ENCODE measurements around the gene SLC16A8. TPM values are rescaled to one million over a fixed set of nuclear protein-coding genes. Genes with fewer than 3 reads are reported as not detected.
A peak's percentile ranks its signal among the peaks of the same experiment; 100 is the strongest.

The SLC16A8 gene
- total and polyA plus RNA-seq, 2 experiments from 2014 or later, result 0.52 to 0.66 TPM

GRCh38 chr22:38036392-38037062 lies 47.5 kb downstream of the SLC16A8 start (continued):
- no peak for TF ChIP-seq REST (IDR thresholded peaks at IDR 0.05; ENCODE audit: unreplicated experiment)
- TF ChIP-seq POLR2AphosphoS5 (IDR thresholded peaks at IDR 0.05; ENCODE audit: low read depth), result no peak
- TF ChIP-seq ZNF331 (CRISPR knock-in tag; IDR thresholded peaks at IDR 0.05; ENCODE audit: low read depth), result no peak
- no peak for TF ChIP-seq ZNF114 (CRISPR knock-in tag; IDR thresholded peaks at IDR 0.05)

GRCh38 chr22:38035530-38035885 lies 48.5 kb downstream of the SLC16A8 start:
- Mint-ChIP-seq H3K27ac (0 out of 2 replicates have a peak overlapping the region, but pooled peaks have one; percentile 24), H3K9me3 (no peaks in the 10 kb centered on the region), H3K36me3 (ENCODE audit: low read depth) (no peaks in the 10 kb centered on the region; the same call in 2 of the 3 replicates), H3K4me1 (peaks cover 27% of the 10 kb centered on the region), H3K27me3 (ENCODE audit: insufficient read depth, low read depth, poor library complexity) (peaks cover 26% of the 10 kb centered on the region), H3K4me3 (no peak overlapping the region)
- Histone ChIP-seq H3K27me3 (ENCODE audit: insufficient read depth) (no peaks in the 10 kb centered on the region), H2AFZ (no peak overlapping the region), H3K9me2 (ENCODE audit: insufficient read depth) (no peaks in the 10 kb centered on the region), H3K4me2 (no peak overlapping the region), H3K36me3 (ENCODE audit: insufficient read depth) (no peaks in the 10 kb centered on the region), H3F3A (replicated peaks; ENCODE audit: low read depth) (0 out of 2 replicates have a peak, but pooled peaks cover 3% of the 10 kb centered on the region), H4K20me1 (replicated peaks; ENCODE audit: insufficient read depth) (no peaks in the 10 kb centered on the region), H3K27ac (ENCODE audit: low read depth) (no peak overlapping the region), H3K4me3 (no peak overlapping the region), H3K4me1 (ENCODE audit: insufficient read depth) (peaks cover 17% of the 10 kb centered on the region; the same call in 1 of the 2 replicates), H3K79me2 (replicated peaks; ENCODE audit: insufficient read depth) (no peaks in the 10 kb centered on the region)
- ATAC-seq, result no peak
- no peak for DNase-seq (ENCODE audit: low spot score)
- TF ChIP-seq STAT1 (IDR thresholded peaks at IDR 0.05; ENCODE audit: unreplicated experiment) (no peak), EZH2phosphoT487 (IDR thresholded peaks at IDR 0.05; ENCODE audit: unreplicated experiment) (no peak), ZNF331 (CRISPR knock-in tag; IDR thresholded peaks at IDR 0.05; ENCODE audit: low read depth) (no peak), REST (IDR thresholded peaks at IDR 0.05; ENCODE audit: unreplicated experiment) (no peak), EZH2 (IDR thresholded peaks at IDR 0.05; ENCODE audit: low read depth, unreplicated experiment) (no peak), NANOG (IDR thresholded peaks at IDR 0.05; ENCODE audit: borderline replicate concordance) (no peak), JUNB (IDR thresholded peaks at IDR 0.05; ENCODE audit: unreplicated experiment) (no peak), POLR2AphosphoS5 (IDR thresholded peaks at IDR 0.05; ENCODE audit: low read depth) (no peak)
- TF ChIP-seq, protein P1, sequence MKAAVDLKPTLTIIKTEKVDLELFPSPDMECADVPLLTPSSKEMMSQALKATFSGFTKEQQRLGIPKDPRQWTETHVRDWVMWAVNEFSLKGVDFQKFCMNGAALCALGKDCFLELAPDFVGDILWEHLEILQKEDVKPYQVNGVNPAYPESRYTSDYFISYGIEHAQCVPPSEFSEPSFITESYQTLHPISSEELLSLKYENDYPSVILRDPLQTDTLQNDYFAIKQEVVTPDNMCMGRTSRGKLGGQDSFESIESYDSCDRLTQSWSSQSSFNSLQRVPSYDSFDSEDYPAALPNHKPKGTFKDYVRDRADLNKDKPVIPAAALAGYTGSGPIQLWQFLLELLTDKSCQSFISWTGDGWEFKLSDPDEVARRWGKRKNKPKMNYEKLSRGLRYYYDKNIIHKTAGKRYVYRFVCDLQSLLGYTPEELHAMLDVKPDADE (IDR thresholded peaks at IDR 0.05), result no peak
